ENCODE data around the gene SFTPB.

- TF ChIP-seq CTCF (conservative IDR thresholded peaks at IDR 0.05; ENCODE audit: low read length) (no peak), EZH2phosphoT487 (IDR thresholded peaks at IDR 0.05; ENCODE audit: borderline replicate concordance, low read depth, low read length) (no peak)
Observed at GRCh38 chr2:85703329-85703728, 35.3 kb upstream of the SFTPB start.
